ENCODE measurements around the gene BUB1.
"Not testable (repeated sequence)": the region's sequence is repeated elsewhere in the genome, so short reads cannot be mapped to it uniquely, and the experiment has no call there.

The BUB1 gene

DNA sequence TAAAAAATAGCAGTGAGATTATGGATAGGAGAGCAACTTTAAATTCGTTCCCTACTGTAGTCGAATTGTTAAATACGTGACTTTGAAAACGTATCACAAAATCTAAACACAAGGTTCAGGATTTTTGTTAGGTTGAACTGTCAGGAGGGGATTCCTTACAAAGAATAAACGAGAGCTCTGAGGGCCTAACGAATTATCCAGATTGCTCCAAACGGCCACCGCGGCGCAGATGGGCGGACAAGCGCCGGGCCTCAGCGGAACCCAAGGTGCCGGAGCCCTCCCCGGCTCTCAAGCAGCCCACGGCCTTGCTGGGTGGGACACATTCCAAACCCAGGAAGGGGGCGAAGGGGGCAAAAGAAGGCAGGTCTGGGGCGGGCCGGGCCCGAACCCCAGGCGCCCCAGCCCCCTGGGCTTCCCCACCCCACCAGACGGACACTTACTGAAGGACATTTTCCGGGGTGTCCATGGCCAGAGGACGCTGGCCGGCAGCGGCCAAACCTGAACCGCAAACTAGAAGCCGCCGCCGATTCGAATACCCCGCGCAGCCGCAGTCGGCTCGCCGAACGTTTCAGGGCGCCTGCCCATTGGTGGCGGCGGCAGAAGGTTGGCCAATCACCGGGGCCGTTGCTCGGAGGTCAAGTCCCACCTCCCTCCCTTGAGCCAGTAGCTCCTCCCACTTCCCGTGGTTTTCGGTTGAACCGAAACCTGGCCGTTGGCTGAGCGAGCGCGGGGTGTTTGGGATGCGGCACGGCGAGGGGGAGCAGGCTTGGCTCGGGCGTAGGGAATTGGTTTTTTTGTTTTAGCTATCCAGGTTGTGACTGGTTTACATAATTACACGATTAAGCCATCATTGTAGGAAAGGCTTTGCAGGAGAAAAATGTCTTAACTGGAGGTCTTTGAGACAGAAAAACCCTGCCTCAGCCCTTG is at the start of gene BUB1:
Gene BUB1, minus strand, starts transcription at position 534 of the 927 bp plus-strand sequence. Its CDS starts 68 bp downstream, at position 466.
- peak; percentile 87 to 93 (median 92) for DNase-seq

DNA sequence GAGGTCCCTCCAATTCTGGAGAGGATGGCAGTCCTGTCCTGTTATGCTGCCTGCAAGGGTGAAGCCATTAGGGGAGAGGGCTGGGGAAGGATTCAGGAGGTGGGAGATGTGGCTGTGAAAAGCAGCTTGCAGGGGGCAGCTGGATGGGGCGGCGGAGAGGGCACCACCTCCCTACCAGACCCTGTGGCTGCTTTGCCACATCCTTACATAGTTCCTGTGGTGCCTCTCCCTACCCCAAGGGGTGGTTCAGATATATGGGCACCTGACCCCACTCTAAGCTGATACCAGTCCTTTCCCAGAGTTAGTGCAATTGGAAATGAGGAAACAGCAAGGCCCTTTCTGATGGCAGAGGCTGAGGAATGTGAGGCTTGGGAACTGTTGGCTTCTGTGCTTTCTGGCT is 48.4 kb upstream of the BUB1 start:
- DNase-seq, result no peak

DNA sequence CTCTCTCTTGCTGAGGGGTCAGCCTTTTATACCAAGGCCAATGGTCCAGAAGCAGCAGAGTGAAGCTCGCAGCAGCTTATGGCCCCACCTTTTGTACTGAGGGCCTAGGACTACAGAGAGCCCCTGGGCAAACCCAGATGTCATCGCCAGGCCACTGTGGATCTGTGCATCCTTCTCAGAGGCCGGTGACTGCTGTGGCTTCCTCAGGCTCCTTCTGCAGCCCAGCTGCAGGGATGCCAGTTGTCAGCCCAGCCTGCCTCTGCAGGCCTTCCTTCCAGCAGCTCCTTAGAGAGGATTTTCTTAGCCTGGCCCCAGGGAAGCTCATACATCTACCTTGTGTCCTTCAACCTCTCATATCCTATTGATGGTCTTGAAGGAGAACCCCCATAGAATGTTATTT is 48.0 kb upstream of the BUB1 start:
- DNase-seq, result no peak

DNA sequence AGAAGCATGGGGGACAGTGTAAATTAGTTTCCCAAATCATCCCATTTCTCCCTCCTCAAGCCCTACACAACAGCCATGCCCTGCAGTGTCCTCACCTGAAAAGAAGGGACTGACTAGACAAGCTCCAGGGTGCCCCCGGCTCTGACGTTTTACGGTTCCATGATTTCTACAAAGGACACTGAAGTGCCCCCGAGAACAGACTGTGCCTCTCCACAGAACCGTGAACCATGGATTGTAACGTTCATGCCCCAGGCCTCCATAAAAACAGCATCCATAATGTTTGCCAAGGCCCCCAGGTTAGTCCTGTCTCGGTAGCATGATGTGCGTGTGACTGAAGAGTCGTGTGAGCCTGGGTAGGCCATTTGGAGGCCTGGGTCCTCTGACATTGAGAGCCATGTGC is 47.5 kb upstream of the BUB1 start:
- DNase-seq, result no peak

DNA sequence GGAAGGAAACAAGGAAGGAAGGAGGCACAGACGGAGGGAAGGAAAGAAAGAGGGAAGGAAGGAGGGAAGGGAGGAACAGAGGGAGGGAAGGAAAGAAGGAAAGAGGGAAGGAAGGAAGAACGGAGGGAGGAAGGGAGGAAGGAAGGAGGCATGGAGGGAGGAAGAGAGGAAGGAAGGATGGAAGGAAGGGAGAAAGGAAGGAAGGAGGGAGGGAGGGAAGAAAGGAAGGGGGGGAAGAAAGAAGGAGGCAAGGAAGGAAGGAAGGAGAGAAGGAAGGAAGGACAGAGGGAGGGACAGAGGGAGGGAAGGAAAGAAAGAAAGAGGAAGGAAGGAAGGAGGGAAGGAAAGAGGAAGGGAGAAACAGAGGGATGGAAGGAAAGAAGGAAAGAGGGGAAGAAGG is 47.0 kb upstream of the BUB1 start:
- no peak for DNase-seq

DNA sequence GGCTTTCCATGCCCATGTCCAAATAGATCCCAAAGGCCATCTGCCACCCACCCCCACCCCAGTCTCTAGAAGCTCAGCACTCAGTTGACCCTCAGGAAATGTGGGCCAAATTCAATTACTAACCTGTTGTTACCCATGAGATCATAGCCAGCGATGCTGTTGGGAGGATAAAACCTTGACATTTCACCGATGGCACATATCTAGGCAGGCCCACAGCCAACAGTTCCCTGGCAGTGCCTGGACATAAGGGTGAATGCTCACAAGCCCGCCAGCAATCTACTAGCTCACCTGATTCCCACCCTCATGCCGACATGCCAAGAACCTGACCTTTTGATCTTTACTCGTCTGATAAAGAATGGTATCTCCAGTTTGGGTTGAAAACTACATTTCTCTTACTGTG is 42.7 kb upstream of the BUB1 start:
- DNase-seq, result no peak

DNA sequence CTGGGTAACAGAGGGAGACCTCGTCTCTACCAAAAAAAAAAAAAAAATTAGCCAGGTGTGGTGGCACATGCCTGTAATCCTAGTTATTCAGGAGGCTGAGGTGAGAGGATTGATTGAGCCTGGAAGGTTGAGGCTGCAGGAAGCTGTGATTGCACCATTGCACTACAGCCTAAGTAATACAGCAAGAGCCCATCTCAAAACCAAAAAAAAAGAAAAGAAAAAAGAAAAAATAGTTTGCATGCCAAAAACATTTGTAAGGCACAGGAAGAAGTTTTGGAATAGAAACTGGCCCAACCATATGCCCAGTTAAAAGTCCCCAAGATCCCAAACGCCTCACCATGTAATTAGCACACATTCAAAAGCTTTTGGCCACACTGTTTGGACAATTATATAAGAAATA is 41.1 kb upstream of the BUB1 start:
- no peak for DNase-seq

DNA sequence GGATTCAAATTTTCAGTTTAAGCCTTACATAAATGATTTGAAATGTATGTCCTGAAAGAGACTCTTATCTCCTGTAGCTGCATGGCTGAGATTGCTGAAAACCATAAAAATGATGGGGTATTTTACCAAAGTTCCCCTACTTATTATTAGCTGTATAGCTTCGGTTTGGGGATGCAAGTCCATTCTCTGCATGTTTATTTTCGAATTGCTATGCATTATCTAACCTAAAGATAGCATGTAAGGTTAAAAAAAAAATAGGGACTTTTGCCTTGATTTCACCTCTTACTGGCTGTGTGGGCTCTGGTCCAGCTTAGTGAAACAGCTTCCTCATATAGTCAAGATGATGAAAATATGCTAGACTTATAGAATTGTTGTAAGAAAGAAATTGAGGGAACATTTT is 40.5 kb upstream of the BUB1 start:
- no peak for DNase-seq

DNA sequence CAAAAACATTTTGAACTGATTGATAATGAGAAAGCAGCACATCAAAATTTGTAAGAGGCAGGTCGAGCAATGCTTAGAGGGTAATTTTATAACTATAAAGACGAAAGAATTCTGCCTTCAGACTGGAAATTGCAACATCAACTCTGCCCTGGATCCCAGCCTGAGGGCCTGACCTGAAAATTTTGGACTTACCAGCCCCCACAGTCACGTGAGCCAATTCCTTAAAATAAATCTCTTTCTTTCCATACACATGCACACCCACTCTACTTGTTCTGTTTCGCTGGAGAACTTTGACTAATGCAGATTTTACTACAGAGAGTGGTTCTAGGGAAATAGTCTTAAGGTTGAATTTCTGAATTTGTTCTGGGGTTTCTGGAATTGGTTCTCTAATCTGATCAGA is 39.9 kb upstream of the BUB1 start:
- no peak for DNase-seq

DNA sequence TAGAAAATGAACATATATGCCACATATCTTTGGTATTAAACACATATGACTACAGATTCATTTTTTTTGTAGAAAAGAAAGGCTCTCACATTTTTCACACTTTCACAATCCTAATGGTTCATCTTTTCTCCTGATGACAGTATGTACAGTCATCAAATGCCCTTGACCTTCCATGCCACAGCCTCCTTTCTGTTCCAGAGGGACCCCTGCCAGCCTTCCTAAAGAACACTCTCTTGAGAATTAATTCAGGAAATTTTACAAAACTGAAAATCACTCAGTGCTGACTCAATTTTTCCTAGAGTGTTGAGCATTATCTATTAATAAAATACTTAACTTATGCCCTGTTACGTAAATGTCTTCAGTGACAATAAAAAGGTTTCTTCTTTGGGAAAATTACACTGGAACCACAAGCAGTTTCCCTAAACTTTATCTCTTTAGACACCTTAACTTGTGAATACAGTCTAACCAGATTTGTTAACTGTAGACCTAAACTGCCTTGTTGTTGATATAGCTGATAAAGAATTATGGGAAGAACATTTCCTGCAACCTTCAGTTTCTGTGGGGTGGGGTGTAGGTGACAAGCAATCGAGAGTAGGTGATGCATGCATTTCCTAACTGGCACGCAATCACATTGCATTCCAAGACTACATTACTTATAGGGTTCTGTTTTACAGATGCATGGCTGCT is 39.2 kb upstream of the BUB1 start:
- no peak for DNase-seq

DNA sequence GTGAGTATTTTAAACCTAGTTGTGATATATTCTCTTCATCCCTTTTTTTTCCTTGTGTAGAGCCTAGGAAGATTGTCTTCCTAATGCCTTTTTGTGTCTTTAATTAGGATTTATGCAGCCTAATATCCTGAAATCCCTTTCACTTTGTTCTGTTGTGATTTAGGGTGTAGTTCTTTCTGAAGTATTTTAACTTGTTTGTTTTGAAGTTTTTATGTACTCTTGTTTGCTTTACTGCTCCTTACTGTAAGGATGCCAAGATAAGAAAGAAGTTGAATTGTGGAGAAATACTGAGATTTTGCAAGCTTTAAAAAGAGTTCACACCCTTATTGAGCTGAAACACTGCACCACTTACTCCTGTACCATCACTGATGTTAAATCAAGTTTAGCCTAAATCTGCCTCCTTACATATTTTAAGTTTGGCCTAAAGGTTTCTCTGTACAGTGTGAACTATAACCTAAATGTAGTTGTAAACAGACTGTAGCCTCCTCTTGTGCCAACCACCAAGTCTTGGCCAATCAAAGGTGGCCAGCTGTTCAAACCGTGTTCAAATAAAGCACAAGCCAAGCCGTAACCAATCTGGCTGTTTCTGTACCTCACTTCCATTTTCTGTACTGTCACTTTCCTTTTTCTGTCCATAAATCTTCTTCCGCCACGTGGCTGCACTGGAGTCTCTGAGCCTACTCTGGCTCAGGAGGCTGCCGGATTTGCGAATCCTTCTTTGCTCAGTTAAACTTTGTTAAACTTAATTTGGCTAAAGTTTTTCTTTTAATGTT is 36.8 kb upstream of the BUB1 start:
- DNase-seq, result no peak

DNA sequence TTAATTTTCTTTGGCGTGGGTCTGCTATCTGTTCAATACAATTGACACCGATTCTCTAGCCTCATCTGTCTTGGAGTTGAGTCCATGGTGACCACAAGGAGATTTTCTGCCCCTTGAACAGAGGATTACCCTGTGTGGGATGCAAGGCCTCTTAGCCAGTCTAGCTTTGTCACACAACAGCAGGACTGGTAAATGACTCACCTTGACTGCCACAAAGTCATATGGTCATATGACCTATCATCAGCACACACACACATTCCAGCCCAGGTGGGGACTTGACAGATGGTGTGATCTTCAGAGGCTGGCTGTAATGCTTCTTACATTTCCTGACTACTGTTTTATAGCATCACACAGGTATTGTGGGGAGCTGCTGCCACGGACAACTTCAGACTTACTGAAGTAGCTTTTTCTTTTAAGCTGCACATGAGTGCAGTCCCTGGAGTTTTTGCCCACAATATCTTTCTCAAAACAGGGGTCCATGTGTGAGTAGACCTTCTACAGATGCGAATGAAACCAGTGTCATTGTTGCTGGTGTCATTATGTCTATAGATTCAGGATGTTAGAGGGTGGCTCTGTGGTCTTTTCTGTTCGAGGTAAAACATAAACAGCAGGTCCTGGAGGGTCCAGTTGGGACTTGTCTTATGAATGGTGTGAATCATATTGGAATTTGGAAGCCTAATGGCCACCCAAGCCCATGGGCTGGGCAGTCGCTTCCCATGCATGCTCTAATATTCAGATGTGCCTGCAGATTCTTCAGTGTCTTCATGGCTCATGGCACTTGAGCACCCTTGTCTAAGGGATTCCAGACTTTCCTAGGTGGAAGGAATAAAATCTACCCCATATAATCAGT is 35.9 kb upstream of the BUB1 start:
- DNase-seq, result no peak

DNA sequence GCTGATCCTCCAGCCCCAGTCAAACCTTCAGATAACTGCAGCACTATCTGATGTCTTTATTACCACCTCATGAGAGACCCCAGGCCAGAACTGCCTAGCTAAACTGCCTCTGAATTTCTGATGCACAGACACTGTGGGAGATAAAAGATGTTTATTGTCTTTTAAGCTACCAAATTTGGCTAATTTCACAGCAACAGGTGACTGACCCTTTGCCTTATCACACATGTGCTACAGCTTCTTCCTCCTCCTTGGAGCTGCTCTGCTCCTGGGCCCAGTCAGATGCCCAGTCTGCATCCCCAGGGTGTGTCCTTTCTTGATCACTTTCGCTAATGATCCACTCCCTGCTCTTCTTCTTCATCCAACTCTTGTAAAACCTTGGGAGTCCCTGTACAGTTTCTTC is 34.9 kb upstream of the BUB1 start:
- no peak for DNase-seq

DNA sequence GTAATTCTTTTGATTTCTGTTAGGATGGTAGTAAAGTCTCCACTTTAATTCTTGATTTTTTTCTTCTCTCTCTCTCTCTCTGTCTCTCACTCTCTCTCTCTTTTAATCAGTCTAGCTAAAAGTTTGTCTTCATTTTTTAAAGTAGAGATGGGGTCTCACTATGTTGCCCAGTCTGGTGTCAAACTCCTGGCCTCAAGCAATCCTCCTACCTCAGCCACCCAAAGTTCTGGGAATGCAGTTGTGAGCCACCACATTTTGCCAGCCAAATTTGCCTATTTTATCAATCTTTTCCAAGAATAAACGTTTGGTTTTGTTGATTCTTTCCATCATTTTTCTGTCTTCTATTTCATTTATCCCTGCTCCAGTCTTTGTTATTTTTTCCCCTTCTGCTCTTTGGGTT is 30.6 kb upstream of the BUB1 start:
- no peak for DNase-seq

DNA sequence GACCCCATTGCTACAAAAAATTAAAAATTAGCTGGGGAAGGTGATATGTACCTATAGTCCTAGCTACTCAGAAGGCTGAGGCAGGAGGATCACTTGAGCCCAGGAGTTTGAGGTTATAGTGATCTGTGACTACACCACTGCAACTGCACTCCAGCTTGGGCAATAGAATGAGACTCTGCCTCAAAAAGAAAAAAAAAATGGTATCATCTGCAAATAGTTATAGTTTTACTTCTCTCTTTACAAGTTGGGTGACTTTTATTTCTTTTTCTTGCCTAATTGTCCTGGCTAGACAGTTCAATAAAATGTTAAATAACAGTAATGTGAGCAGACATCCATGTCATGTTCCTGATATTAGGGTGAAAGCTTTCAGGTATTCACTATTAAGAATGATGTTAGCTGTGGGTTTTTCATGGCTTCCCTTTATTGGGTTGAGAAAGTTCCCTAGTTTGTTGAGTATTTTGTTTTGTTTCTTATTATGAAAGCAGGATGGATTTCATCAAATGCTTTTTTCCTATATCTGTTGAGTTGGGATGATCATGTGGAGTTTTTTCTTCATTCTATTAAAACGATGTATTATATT is 29.6 kb upstream of the BUB1 start:
- DNase-seq, result no peak

DNA sequence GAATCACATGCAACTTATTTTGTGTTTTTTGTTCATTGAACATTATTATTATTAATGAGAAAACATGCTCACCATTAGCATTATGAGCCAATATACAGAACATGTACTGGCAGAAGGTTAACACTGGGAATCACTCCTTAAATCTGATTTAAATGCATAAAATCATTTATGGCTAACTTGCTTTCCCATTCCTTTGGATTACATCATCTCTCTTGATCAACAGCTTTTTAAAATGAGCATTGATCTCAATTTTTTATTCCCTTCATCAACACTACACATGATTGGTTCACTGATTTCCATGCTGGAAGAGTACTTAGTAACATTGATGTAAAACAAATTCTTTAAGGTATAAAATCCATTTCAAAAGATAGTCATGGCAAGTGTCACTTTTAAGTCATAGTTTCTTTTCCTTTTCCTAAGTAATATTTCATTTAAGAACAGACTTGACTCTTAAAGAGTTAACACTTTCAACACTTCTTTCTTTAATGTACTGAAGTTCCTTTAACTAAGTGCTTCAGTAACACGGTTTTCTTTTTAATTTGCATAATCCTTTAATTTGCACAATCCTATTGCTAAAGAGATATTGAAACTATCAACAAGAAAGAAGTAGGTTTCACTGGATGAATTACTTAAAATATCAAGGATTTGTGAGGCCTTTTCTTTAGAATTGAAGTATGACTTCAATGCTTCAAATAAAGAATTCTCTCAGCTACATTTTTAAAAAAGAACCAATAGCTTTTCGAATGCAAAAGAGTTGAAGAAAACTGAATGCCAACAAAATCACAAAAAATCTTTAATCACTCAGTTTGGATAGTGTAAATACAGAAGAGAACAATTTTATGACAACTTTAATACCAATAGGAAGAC is 24.9 kb upstream of the BUB1 start:
- no peak for DNase-seq

DNA sequence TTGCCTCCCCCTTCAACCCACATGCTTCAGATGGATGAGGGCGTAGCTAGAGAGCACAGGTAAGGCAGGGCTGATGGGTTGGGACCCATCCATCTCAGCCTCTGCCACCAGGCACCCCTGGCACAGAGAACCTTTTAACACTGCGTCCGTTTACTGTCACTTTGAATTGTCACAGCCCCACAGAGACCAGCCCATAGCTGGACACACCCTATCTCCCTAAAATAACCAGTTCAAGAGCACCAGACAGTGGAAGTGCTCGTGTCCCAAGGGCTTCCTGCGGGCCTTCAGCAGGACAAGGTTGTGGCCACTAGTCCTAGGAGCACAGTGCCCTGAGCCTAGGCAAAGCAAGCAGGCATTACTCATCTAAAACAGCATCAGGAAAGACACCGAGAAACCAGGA is 20.4 kb upstream of the BUB1 start:
- DNase-seq, result not testable (repeated sequence)

DNA sequence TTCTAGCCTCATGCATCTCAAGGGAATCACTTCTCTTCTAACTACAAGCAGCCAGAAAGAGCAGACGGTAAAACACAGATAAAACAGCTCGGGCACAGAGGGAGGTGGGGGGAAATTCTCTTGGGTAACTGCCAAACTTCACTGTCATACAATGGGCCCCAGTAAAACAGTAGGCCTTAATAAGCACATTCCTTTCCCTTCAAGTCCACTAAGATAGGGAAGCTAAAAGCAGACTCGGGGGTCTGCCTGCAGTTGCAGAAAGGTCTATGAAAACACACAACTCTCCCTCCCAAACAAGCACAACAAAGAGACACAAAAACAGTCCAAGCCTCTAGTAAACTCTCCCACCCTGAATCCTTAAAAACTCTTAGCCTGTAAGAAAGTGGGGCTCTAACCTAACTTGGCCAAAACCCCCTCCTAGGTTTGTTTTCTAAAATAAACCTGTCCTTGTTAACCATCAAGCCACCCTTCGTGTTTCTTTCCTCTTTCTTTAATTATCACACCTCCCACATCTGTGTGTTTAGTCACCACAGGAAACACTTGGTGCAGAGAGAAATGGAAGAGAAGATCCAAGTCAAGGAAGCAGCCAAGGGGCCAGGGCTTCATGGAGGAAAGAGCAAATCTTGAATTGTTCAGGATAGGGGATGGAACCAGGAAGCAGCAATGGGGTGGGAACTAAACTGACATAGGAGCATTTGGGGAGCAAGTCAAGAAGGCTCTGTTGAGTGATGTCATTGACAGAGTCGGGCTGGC is 17.5 kb upstream of the BUB1 start:
- DNase-seq, result not testable (repeated sequence)

DNA sequence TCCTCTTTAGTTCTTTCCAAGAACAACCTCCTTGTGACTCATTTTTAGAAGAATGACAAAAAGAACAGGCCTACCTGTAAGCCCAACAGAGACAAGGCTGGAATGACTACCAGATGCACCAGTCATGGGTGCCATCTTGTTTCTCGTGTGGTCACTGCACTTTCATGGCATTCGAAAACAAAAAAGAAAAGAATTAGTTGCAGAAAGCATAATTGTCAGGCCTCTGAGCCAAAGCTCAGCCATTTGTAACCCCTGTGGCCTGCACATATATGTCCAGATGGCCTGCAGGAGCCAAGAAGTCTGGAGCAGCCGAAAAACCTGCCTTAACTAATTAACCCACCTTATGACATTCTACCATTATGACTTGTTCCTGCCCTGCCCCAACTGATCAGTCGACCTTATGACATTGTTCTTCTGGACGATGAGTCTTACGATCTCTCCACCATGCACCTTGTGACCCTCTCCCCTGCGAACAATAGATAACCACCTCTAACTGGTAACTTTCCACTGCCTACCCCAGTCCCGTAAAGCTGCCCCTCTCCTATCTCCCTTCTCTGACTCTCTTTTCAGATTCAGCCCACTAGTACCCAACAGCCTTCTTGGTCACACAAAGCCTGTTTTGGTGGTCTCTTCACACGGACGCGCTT is 13.9 kb upstream of the BUB1 start:
- DNase-seq, result no peak

Measured in activated CD4-positive, CD25-positive, alpha-beta regulatory T cell (primary cell).